ENCODE data around the gene KIAA1328. TPM values are rescaled to one million over a fixed set of nuclear protein-coding genes. Genes with fewer than 3 reads are reported as not detected.

Gene KIAA1328
- total RNA-seq, 1 donor from 2014 or later = 5.8 TPM

- TF ChIP-seq CTCF (IDR thresholded peaks at IDR 0.05; ENCODE audit: insufficient read depth, low read length, poor library complexity, severe bottlenecking) = peak; percentile 63
- Histone ChIP-seq H3K36me3 (ENCODE audit: control insufficient read depth, insufficient read depth, low read length) (no peaks in the 10 kb centered on the region), H3K4me3 (ENCODE audit: low read depth, low read length) (no peak overlapping the region), H3K27me3 (ENCODE audit: control insufficient read depth, insufficient read depth, low read length) (no peaks in the 10 kb centered on the region)
- DNase-seq (ENCODE audit: low read depth) = no peak
Observed at GRCh38 chr18:36942264-36942663, 113.3 kb downstream of the KIAA1328 start.

GRCh38 chr18:36947820-36948348 is 119.0 kb downstream of the KIAA1328 start:
- H3K4me3 ChIP-seq (ENCODE audit: low read depth, low read length) = no peak overlapping the region
- no peak for TF ChIP-seq CTCF (IDR thresholded peaks at IDR 0.05; ENCODE audit: insufficient read depth, low read length, poor library complexity, severe bottlenecking)
- no peaks in the 10 kb centered on the region for H3K27me3 ChIP-seq (ENCODE audit: control insufficient read depth, insufficient read depth, low read length)
- no peaks in the 10 kb centered on the region for H3K36me3 ChIP-seq (ENCODE audit: control insufficient read depth, insufficient read depth, low read length)
- no peak for DNase-seq (ENCODE audit: low read depth)

GRCh38 chr18:36950282-36950681 is 121.4 kb downstream of the KIAA1328 start:
- Histone ChIP-seq H3K27me3 (ENCODE audit: control insufficient read depth, insufficient read depth, low read length) (no peaks in the 10 kb centered on the region), H3K4me3 (ENCODE audit: low read depth, low read length) (no peak overlapping the region), H3K36me3 (ENCODE audit: control insufficient read depth, insufficient read depth, low read length) (no peaks in the 10 kb centered on the region)
- TF ChIP-seq CTCF (IDR thresholded peaks at IDR 0.05; ENCODE audit: insufficient read depth, low read length, poor library complexity, severe bottlenecking) = no peak
- no peak for DNase-seq (ENCODE audit: low read depth)

- H3K27me3 ChIP-seq (ENCODE audit: control insufficient read depth, insufficient read depth, low read length) = no peaks in the 10 kb centered on the region
- no peak overlapping the region for H3K4me3 ChIP-seq (ENCODE audit: low read depth, low read length)
- H3K36me3 ChIP-seq (ENCODE audit: control insufficient read depth, insufficient read depth, low read length) = no peaks in the 10 kb centered on the region
- no peak for TF ChIP-seq CTCF (IDR thresholded peaks at IDR 0.05; ENCODE audit: insufficient read depth, low read length, poor library complexity, severe bottlenecking)
- no peak for DNase-seq (ENCODE audit: low read depth)
Observed at GRCh38 chr18:36950960-36951359, 122.0 kb downstream of the KIAA1328 start.

GRCh38 chr18:36953047-36953446 is 124.1 kb downstream of the KIAA1328 start:
- no peaks in the 10 kb centered on the region for H3K36me3 ChIP-seq (ENCODE audit: control insufficient read depth, insufficient read depth, low read length)

More at GRCh38 chr18:36953047-36953446, 124.1 kb downstream of the KIAA1328 start:
- Histone ChIP-seq H3K4me3 (ENCODE audit: low read depth, low read length) (no peak overlapping the region), H3K27me3 (ENCODE audit: control insufficient read depth, insufficient read depth, low read length) (no peaks in the 10 kb centered on the region)
- no peak for TF ChIP-seq CTCF (IDR thresholded peaks at IDR 0.05; ENCODE audit: insufficient read depth, low read length, poor library complexity, severe bottlenecking)
- DNase-seq (ENCODE audit: low read depth) = no peak

Measured in kidney epithelial cell (primary cell).